ENCODE data around the gene NENF.
A peak's percentile ranks its signal among the peaks of the same experiment; 100 is the strongest.

NENF gene

DNA sequence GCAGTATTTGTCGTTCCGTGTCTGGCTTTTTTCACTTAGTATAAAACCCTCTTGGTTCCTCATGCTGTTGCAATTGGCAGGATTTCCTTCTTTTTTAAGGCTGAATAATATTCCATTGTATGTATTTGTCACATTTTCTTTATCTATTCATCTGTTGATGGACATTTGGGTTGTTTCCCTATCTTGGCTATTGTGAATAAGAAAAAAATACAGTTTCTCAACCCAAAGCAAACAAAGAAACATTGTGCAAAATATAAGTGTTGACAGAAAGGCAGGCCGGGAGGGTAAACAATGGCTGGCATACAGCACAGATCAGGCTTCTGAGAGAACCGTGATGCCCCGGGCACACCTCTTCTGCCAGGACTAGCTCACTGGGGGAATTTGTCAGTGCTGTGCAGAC is 26.9 kb downstream of the NENF start:
- DNase-seq (no peak), ATAC-seq (replicated peaks) (no peak)
- H3K4me1 Mint-ChIP-seq: peaks cover 5 to 17% of the 10 kb centered on the region in 2 donors
- no peaks in the 10 kb centered on the region for H3K27me3 Mint-ChIP-seq
- H3K27ac Mint-ChIP-seq: no peak overlapping the region
- H3K9me3 Mint-ChIP-seq: peaks cover 0 to 1% of the 10 kb centered on the region in 2 donors
- no peak overlapping the region for H3K4me3 Mint-ChIP-seq
- H3K36me3 Mint-ChIP-seq: no peaks in the 10 kb centered on the region

- H3K9me3 Mint-ChIP-seq: peaks cover 0 to 1% of the 10 kb centered on the region in 2 donors
- DNase-seq (no peak), ATAC-seq (replicated peaks) (no peak)
- H3K4me1 Mint-ChIP-seq: peaks cover 5 to 17% of the 10 kb centered on the region in 2 donors
- no peak overlapping the region for H3K27ac Mint-ChIP-seq
- H3K4me3 Mint-ChIP-seq: no peak overlapping the region
- no peaks in the 10 kb centered on the region for H3K27me3 Mint-ChIP-seq
- no peaks in the 10 kb centered on the region for H3K36me3 Mint-ChIP-seq
Observed at GRCh38 chr1:212460376-212460775, 27.7 kb downstream of the NENF start.

DNA sequence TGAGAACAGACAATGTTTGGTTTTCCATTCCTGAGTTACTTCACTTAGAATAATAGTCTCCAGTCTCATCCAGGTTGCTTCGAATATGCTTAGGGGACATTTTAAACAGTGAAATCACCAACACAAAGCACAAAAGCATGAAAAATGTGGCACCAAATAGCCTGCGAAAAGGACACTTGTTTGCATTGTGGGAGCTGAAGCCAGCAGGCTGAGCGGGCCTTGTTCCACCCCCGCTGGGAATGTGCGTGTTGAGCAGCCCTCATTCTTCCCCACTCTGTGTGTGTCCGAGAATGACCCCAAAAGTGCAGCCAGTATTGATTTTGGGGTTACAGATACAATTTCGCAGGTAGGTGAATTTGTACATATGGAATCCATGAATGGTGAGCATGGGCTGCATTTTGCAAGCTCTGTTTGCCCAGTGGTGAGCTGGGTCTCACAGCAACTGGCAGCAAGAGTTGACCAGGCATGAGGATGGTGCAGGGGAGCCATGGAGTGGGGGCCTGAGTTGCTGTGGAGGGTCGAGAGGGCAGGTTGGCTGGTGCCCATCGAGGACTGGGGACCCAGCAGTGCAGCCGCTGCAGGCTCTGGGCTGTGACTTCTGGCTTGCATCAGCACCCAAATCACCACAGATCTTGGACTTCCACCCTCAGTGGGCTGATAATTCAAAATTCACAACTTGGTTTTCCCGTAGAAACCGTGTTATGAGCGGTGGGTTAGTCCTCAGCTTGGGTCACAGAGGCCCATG is 29.4 kb downstream of the NENF start:
- no peaks in the 10 kb centered on the region for H3K27me3 Mint-ChIP-seq
- peaks cover 0 to 1% of the 10 kb centered on the region in 2 donors for H3K9me3 Mint-ChIP-seq
- no peaks in the 10 kb centered on the region for H3K36me3 Mint-ChIP-seq
- ATAC-seq (replicated peaks): no peak
- DNase-seq: no peak
- H3K4me1 Mint-ChIP-seq: peaks cover 5 to 11% of the 10 kb centered on the region in 2 donors
- H3K27ac Mint-ChIP-seq: peak overlapping the region; percentile 9
- no peak overlapping the region for H3K4me3 Mint-ChIP-seq

GRCh38 chr1:212463565-212464285 is 31.0 kb downstream of the NENF start:
- Mint-ChIP-seq H3K36me3 (no peaks in the 10 kb centered on the region), H3K9me3 (peaks cover 0 to 1% of the 10 kb centered on the region in 2 donors), H3K4me3 (no peak overlapping the region), H3K27me3 (no peaks in the 10 kb centered on the region), H3K4me1 (peaks cover 0 to under 1% of the 10 kb centered on the region in 2 donors), H3K27ac (no peak overlapping the region)
- no peak for DNase-seq
- ATAC-seq (replicated peaks): no peak

DNA sequence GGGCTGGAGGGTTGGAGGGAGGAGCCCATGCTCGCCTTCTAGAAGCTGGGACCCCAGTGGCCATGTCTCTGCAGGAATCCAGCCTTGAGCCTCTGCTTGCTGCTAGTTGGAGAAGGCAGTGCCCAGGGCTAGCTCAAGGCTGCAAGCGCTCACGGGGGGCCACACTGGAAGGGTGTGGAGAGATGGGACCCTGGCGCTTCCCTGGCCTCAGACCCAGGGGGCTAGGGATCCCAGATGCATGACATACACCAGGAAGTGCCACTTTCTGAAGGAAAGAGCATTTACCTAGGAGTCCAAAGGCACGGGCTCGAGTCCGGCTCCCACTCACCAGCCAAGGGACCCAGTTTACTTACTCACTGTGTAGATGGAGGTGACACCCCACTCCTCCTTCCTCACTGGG is 32.6 kb downstream of the NENF start:
- Mint-ChIP-seq H3K27me3 (no peaks in the 10 kb centered on the region), H3K27ac (no peak overlapping the region), H3K9me3 (peaks cover 0 to 1% of the 10 kb centered on the region in 2 donors), H3K4me3 (no peak overlapping the region), H3K36me3 (no peaks in the 10 kb centered on the region), H3K4me1 (no peaks in the 10 kb centered on the region)
- DNase-seq (no peak), ATAC-seq (replicated peaks) (no peak)

DNA sequence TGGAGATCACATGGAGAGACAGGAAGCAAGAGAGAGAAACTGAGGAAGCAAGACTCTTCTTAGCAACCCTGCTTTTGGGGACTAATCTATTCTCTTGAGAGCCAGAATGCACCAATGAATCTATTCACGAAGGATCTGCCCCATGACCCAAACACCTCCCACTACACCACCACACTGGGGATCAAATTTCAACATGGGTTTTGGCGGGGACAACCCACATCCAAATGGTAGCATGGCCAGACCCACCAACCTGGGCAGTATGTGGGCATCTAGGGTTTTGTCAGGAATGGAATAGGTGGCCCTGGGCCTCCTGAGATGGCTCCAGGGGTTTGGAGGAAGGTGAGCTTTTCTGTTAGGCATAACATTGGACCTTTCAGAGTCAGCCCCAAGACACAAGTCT is 33.7 kb downstream of the NENF start:
- Mint-ChIP-seq H3K36me3 (no peaks in the 10 kb centered on the region), H3K4me1 (no peaks in the 10 kb centered on the region), H3K9me3 (peaks cover 0 to 1% of the 10 kb centered on the region in 2 donors), H3K27ac (no peak overlapping the region), H3K27me3 (no peaks in the 10 kb centered on the region), H3K4me3 (no peak overlapping the region)
- ATAC-seq (replicated peaks): no peak
- no peak for DNase-seq

DNA sequence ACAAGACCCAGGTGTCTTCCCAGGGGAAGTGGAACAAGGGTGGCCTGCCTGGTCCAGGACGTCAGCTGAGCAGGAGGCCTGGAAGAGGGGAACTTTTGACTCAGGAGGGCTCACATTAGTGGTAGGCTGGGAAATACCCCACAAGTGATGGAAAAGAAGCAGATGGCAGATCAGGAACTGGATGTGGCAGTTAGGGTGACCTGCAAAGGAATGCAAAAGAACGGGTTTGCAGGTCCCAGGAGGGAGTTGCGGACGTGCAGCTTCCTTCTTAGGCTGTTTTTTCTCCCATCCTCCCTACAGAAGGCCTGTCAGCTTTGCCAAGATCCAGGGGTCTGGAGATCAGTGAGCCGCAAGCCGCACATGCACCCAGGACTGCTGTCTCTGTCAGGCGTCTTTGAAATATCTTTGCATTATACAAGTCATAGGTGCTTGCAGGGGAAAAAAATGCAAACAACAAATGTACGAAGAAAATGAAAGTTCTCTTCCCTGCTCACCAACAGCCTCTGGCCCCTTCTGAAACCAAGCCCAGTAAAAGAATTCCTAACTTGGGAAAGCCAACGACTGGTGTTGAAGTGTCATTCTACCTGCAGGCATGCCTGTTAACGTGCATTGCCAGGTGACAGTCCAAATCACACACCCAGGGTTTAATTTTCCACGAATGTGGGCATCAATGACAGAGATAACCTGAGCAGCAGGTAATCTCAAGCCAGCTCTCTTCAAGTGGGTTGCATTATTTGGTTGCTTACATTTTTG is 34.4 kb downstream of the NENF start:
- no peak overlapping the region for H3K27ac Mint-ChIP-seq
- peaks cover 2 to 3% of the 10 kb centered on the region in 2 donors for H3K27me3 Mint-ChIP-seq
- no peaks in the 10 kb centered on the region for H3K36me3 Mint-ChIP-seq
- H3K9me3 Mint-ChIP-seq: peaks cover 0 to 1% of the 10 kb centered on the region in 2 donors
- DNase-seq (no peak), ATAC-seq (replicated peaks) (no peak)
- no peaks in the 10 kb centered on the region for H3K4me1 Mint-ChIP-seq
- no peak overlapping the region for H3K4me3 Mint-ChIP-seq

- H3K4me3 Mint-ChIP-seq: peak overlapping the region in 1 of 2 donors; percentile 50
- no peak overlapping the region for H3K27ac Mint-ChIP-seq
- H3K9me3 Mint-ChIP-seq: peaks cover 0 to 1% of the 10 kb centered on the region in 2 donors
- H3K27me3 Mint-ChIP-seq: peaks cover 7% of the 10 kb centered on the region in 2 donors
- no peaks in the 10 kb centered on the region for H3K36me3 Mint-ChIP-seq
- no peaks in the 10 kb centered on the region for H3K4me1 Mint-ChIP-seq
- no peak for DNase-seq
- peak; percentile 38 to 53 for ATAC-seq (replicated peaks)
Observed at GRCh38 chr1:212467843-212468482, 35.2 kb downstream of the NENF start.

GRCh38 chr1:212470059-212470458 is 37.3 kb downstream of the NENF start:
- Mint-ChIP-seq H3K36me3 (no peaks in the 10 kb centered on the region), H3K4me3 (no peak overlapping the region), H3K27ac (no peak overlapping the region), H3K9me3 (peaks cover 0 to 1% of the 10 kb centered on the region in 2 donors), H3K27me3 (peaks cover 7% of the 10 kb centered on the region in 2 donors), H3K4me1 (no peaks in the 10 kb centered on the region)
- no peak for DNase-seq
- ATAC-seq (replicated peaks): no peak

DNA sequence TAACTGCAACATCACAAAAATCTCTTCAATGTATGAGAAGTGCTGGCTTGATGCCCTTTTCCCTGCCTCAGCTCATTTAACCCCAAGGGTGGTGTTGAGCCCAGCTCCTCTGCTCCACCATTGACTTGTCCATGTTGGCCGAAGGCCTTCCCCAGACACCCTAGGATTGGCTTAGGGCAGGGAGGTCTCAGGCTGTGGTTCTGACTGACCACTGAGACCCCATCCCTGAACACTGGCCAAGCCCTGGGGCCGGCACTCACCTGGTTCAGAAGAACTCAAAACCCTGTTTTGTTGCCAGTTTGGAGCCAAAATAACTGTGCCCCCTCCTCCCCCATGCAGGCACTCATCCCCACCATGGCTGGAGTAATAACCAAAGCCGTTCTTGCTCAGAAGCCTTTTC is 38.6 kb downstream of the NENF start:
- H3K36me3 Mint-ChIP-seq: no peaks in the 10 kb centered on the region
- H3K27me3 Mint-ChIP-seq: peaks cover 7% of the 10 kb centered on the region in 2 donors
- no peak overlapping the region for H3K27ac Mint-ChIP-seq
- H3K4me1 Mint-ChIP-seq: no peaks in the 10 kb centered on the region
- peaks cover 0 to 1% of the 10 kb centered on the region in 2 donors for H3K9me3 Mint-ChIP-seq
- no peak overlapping the region for H3K4me3 Mint-ChIP-seq
- ATAC-seq (replicated peaks) (no peak), DNase-seq (no peak)

DNA sequence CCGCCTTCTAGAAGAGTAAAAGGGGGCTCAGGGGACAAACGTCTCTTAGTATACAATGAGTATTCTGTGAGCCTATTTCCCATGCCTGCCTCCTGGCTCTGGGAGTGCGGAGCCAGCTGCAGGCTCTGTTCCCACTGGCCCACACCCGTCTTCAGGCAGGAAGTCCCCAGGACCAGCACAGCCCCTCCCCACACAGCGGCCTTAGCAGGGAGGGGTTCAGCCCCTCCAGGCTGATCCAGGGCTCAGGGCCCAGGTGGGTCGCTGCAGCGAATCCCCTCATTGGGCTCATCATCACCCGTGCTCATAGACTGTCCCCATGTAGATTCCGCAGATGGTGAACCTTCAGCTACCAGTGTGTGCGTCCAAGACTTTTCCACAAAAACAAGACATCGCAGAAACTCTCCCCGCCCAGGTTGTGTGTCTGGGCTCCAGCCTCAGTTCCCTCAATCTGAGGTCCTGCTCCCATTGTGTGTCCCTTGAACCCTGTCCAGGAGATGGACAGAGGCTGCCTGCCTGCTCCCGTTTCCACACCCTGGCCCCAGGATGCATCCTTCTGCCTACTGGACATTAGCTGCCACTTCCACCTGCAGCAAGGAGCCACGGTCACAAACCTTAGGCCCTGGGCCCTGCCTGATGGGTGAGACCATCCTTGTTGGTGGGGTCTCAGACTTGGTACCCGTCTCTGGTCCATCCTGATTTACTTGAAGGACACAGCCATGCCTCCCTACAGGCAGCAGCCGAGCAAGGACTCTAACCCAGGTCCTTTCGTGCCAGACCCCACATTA is 39.4 kb downstream of the NENF start:
- Mint-ChIP-seq H3K36me3 (no peaks in the 10 kb centered on the region), H3K27ac (no peak overlapping the region), H3K4me3 (no peak overlapping the region), H3K27me3 (peaks cover 7 to 10% of the 10 kb centered on the region in 2 donors), H3K4me1 (peaks cover 3 to 4% of the 10 kb centered on the region in 2 donors), H3K9me3 (peaks cover 0 to 1% of the 10 kb centered on the region in 2 donors)
- DNase-seq: no peak
- no peak for ATAC-seq (replicated peaks)

DNA sequence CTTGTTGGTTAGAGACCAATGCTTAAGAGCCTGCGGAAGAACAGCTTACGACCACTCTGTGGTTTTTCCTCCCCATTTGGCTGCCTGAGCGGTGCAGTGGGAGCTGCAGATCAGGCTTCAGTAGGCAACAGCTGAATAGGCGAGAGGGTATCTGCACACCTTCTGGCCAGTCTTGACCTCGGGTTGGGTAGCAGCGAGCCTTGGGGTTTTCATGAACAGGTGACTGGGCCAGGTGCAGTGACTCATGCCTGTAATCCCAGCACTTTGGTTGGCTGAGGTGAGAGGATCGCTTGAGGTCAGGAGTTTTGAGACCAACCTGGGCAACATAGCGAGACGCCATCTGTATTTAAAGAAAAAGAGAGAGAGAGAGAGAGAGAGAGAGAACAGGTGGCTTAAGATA is 41.0 kb downstream of the NENF start:
- no peak overlapping the region for H3K27ac Mint-ChIP-seq
- peaks cover 6 to 15% of the 10 kb centered on the region in 2 donors for H3K4me1 Mint-ChIP-seq
- no peak for ATAC-seq (replicated peaks)
- no peak for DNase-seq
- no peaks in the 10 kb centered on the region for H3K9me3 Mint-ChIP-seq
- H3K36me3 Mint-ChIP-seq: no peaks in the 10 kb centered on the region
- no peak overlapping the region for H3K4me3 Mint-ChIP-seq
- H3K27me3 Mint-ChIP-seq: peaks cover 7 to 15% of the 10 kb centered on the region in 2 donors

GRCh38 chr1:212475151-212475550 is 42.4 kb downstream of the NENF start:
- DNase-seq (no peak), ATAC-seq (replicated peaks) (no peak)
- Mint-ChIP-seq H3K27ac (no peak overlapping the region), H3K36me3 (no peaks in the 10 kb centered on the region), H3K4me1 (peaks cover 6 to 15% of the 10 kb centered on the region in 2 donors), H3K27me3 (peaks cover 13 to 24% of the 10 kb centered on the region in 2 donors), H3K9me3 (no peaks in the 10 kb centered on the region), H3K4me3 (no peak overlapping the region)

Data from stimulated activated naive B cell treated with anti-CD40 and anti-IgM and Interleukin-4, amounts not matched to agents 10 μg/mL and 1 μg/mL and 100 μg/mL, for 72 hours (primary cell).